HG03095 (cell line): ENCODE data around the gene NDUFA3.
"Not testable (repeated sequence)": the region's sequence is repeated elsewhere in the genome, so short reads cannot be mapped to it uniquely, and the experiment has no call there.

Experiments used
- ATAC-seq: cut with Tn5 transposase; IDR thresholded peaks from one replicate; pipeline ENCODE4 v1.9.1; 2021; ENCODE audit warnings: moderate library complexity; ENCODE audit not compliant: unreplicated experiment

NDUFA3 gene

GRCh38 chr19:54102421-54103169 lies at the start of gene NDUFA3:
TSS of gene NDUFA3 (plus strand) at chr19:54102855. CDS start at chr19:54102879, 24 bp downstream.
- peak; percentile 80 for ATAC-seq

- no peak for ATAC-seq
Observed at GRCh38 chr19:54062643-54063042, 40.0 kb upstream of the NDUFA3 start.

GRCh38 chr19:54063350-54064116 lies 39.1 kb upstream of the NDUFA3 start, which contains the start of gene VSTM1:
TSS of gene VSTM1 (minus strand) at chr19:54063897. CDS start at chr19:54063777, 120 bp downstream.
- no peak for ATAC-seq

- ATAC-seq: no peak
Observed at GRCh38 chr19:54069470-54069869, 33.2 kb upstream of the NDUFA3 start.

- no peak for ATAC-seq
Observed at GRCh38 chr19:54073829-54074228, 28.8 kb upstream of the NDUFA3 start.

GRCh38 chr19:54074851-54075250 lies 27.8 kb upstream of the NDUFA3 start:
- no peak for ATAC-seq

GRCh38 chr19:54077334-54077733 lies 25.3 kb upstream of the NDUFA3 start:
- ATAC-seq: no peak

GRCh38 chr19:54081032-54081431 lies 21.6 kb upstream of the NDUFA3 start, which contains the start of gene TARM1:
TSS of gene TARM1 (minus strand) at chr19:54081365. CDS start at chr19:54081340, 25 bp downstream.
- ATAC-seq: no peak

- no peak for ATAC-seq
Observed at GRCh38 chr19:54084410-54084809, 18.2 kb upstream of the NDUFA3 start.

- ATAC-seq: no peak
Observed at GRCh38 chr19:54094426-54095000, 8.1 kb upstream of the NDUFA3 start.

- no peak for ATAC-seq
Observed at GRCh38 chr19:54095136-54095858, 7.4 kb upstream of the NDUFA3 start.

- ATAC-seq: not testable (repeated sequence)
Observed at GRCh38 chr19:54095859-54096616, 6.6 kb upstream of the NDUFA3 start.

- no peak for ATAC-seq
Observed at GRCh38 chr19:54096617-54097106, 6.0 kb upstream of the NDUFA3 start.

- no peak for ATAC-seq
Observed at GRCh38 chr19:54099190-54099902, 3.3 kb upstream of the NDUFA3 start.

- not testable (repeated sequence) for ATAC-seq
Observed at GRCh38 chr19:54099903-54100255, 2.8 kb upstream of the NDUFA3 start.

- ATAC-seq: no peak
Observed at GRCh38 chr19:54100561-54100960, 2.1 kb upstream of the NDUFA3 start, which contains the start of gene OSCAR. TSS of gene OSCAR (minus strand) at chr19:54100803. CDS start at chr19:54100792, 11 bp downstream.

GRCh38 chr19:54104998-54105715 lies 2.5 kb downstream of the NDUFA3 start:
- ATAC-seq: no peak

GRCh38 chr19:54105796-54106195 lies 3.1 kb downstream of the NDUFA3 start:
- no peak for ATAC-seq

- no peak for ATAC-seq
Observed at GRCh38 chr19:54106716-54107115, 4.1 kb downstream of the NDUFA3 start.
